Measurements from ENCODE around the gene LRRK2. TPM values are rescaled to one million over a fixed set of nuclear protein-coding genes. Genes with fewer than 3 reads are reported as not detected.

Gene LRRK2
- total and polyA plus RNA-seq, 4 donors: 7.0 to 42.0 (median 21.1) TPM

DNA sequence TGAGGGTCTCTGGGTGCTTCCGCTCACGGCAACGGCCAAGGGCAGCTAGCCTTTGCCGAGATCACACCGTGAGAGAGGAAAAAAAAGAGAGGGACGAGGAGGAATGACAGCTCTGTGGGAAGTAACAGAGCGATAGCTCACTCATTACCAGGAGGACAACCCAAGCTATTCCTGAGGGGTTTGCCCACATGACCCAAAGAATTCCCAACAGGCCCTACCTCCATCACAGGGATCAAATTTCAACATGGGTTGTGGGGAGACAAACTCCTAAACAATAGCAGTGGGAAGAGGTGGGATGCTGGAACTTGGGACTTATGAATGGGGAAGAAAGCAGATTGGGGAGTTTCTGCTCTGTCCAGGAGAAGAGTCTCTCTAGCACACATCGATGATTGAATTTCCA lies 180.6 kb downstream of the LRRK2 start:
- Histone ChIP-seq H3K4me1 (ENCODE audit: control insufficient read depth in 1 of 2, insufficient read depth in 2 of 2, low read length in 2 of 2) (no peaks in the 10 kb centered on the region), H3K36me3 (ENCODE audit: control insufficient read depth in 1 of 2, insufficient read depth in 2 of 2, low read length in 1 of 2) (no peaks in the 10 kb centered on the region), H3K4me3 (ENCODE audit: low read length in 2 of 2) (no peak overlapping the region), H3K9me3 (ENCODE audit: control insufficient read depth, low read length) (no peaks in the 10 kb centered on the region), H3K27ac (ENCODE audit: low read depth in 1 of 2, low read length in 2 of 2) (no peak overlapping the region), H3K27me3 (ENCODE audit: control insufficient read depth in 1 of 2, insufficient read depth in 2 of 2, low read length in 1 of 2) (no peaks in the 10 kb centered on the region)
- ATAC-seq (ENCODE audit: low FRiP score): no peak
- DNase-seq: no peak
- intact Hi-C loops (cut with DNase I): no loop called here
- WGBS, 2 donors: 77 to 85% methylated on average over 8 of the region's 8 CpGs

Other genes with a start within 250 kb of the LRRK2 start
- gene SLC2A13, start 118.9 kb upstream of the LRRK2 start, total RNA-seq: 10 to 100 TPM in 1 of 2 donors, 1 to 10 TPM in 1; 9.0 to 11.4 TPM
- gene SLC2A13, start 118.9 kb upstream of the LRRK2 start, polyA plus RNA-seq: 1 to 10 TPM; 1.1 to 2.8 TPM